Bronchial epithelial cell (primary cell): ENCODE data around the gene LAMB4. TPM values are rescaled to one million over a fixed set of nuclear protein-coding genes. Genes with fewer than 3 reads are reported as not detected.
A peak's percentile ranks its signal among the peaks of the same experiment; 100 is the strongest.

ENCODE experiments used
- DNase-seq: peaks from one replicate; pipeline ENCODE4 v3.0.0-alpha.2; 2010; ENCODE audit warnings: low read depth
- FAIRE-seq: peaks from 2 replicates; lab custom pipeline; 2011; peaks lifted over from hg19 to GRCh38; lab: Jason Lieb, UNC
- H3K27me3 ChIP-seq: 2 replicates; pipeline ENCODE4 v1.5.1; 2011; ENCODE audit warnings: low read length; ENCODE audit not compliant: control insufficient read depth, insufficient read depth
- H3K36me3 ChIP-seq: 2 replicates; pipeline ENCODE4 v1.5.1; 2011; ENCODE audit warnings: low read length; ENCODE audit not compliant: control insufficient read depth, insufficient read depth
- H3K4me3 ChIP-seq: 2 replicates; pipeline ENCODE4 v1.5.1; 2011; ENCODE audit warnings: mild to moderate bottlenecking, low read depth, low read length, control low read depth
- total RNA-seq: library from RNA; depleted of rRNA; stranded (reverse); fragments of >200 nt; gene quantifications from 2 replicates; pipeline ENCODE4 v1.2.1, GENCODE V29; 2014
- TF ChIP-seq, protein P1 (sequence below): IDR thresholded peaks from 2 replicates; pipeline ENCODE4 v1.5.1; 2011; ENCODE audit warnings: mild to moderate bottlenecking, moderate library complexity, low read length, control low read depth, inconsistent platforms; ENCODE audit not compliant: insufficient read depth, severe bottlenecking

LAMB4 gene
- total RNA-seq, 1 donor from 2014 or later: under 0.01 TPM

DNA sequence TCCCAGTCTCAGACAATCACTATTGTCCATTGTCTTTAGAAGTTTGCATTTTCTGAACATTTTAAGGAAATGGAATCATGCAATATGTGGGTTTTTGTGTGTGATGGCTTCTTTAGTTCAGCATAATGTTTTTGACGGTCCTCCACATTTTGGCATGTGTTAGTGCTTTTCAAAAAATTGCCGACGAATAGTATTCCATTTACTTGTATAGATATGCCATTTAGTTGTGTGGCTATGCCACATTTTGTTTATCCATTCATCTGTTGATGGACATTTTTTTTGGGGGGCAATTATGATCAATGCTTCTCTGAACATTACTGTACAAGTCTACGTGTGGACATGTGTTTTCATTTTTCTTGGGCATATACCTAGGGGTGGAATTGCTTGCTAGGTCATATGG lies 12.0 kb upstream of the LAMB4 start:
- FAIRE-seq (no peak), DNase-seq (no peak)
- TF ChIP-seq, protein P1, sequence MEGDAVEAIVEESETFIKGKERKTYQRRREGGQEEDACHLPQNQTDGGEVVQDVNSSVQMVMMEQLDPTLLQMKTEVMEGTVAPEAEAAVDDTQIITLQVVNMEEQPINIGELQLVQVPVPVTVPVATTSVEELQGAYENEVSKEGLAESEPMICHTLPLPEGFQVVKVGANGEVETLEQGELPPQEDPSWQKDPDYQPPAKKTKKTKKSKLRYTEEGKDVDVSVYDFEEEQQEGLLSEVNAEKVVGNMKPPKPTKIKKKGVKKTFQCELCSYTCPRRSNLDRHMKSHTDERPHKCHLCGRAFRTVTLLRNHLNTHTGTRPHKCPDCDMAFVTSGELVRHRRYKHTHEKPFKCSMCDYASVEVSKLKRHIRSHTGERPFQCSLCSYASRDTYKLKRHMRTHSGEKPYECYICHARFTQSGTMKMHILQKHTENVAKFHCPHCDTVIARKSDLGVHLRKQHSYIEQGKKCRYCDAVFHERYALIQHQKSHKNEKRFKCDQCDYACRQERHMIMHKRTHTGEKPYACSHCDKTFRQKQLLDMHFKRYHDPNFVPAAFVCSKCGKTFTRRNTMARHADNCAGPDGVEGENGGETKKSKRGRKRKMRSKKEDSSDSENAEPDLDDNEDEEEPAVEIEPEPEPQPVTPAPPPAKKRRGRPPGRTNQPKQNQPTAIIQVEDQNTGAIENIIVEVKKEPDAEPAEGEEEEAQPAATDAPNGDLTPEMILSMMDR: no peak
- H3K4me3 ChIP-seq: no peak overlapping the region
- H3K27me3 ChIP-seq: no peaks in the 10 kb centered on the region
- no peaks in the 10 kb centered on the region for H3K36me3 ChIP-seq

DNA sequence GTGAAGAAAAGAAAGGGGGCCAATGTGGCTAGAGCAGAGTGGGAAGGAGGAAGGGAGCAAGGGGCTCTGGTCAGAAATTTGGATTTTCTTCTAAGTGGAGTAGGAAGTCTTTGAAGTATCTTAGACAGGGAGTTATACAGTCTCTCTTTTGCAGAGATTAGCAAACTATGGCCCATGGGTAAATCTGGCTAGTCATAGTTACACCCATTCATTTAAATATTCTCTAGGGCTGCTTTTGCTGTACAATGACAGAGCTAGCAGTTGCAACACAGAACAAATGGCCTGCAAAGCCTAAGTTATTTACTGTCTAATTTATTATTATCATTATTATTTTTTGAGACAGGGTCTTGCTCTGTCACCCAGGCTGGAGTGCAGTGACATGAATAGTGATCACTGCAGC lies 10.5 kb upstream of the LAMB4 start:
- TF ChIP-seq, protein P1: no peak
- H3K36me3 ChIP-seq: no peaks in the 10 kb centered on the region
- FAIRE-seq (no peak), DNase-seq (peak; percentile 30)
- H3K4me3 ChIP-seq: no peak overlapping the region
- H3K27me3 ChIP-seq: no peaks in the 10 kb centered on the region

DNA sequence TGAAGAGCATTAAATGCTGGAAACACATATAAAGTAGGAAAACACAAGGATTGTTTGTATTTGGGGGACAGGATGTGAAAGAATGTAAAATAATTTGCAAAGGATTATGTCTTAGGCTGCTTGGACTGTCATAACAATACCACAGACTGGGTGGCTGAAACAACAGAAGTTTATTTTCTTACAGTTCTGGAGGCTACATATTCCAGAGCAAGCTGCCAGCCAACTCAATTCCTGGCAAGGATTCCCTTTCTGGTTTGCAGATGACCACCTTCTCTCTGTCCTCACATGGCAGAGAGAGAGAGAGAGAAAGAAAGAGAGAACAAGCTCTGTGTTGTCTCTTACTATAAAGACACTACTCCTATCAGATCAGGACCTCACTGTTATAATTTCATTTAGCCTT lies 8.8 kb upstream of the LAMB4 start:
- no peak overlapping the region for H3K4me3 ChIP-seq
- FAIRE-seq (no peak), DNase-seq (no peak)
- no peaks in the 10 kb centered on the region for H3K27me3 ChIP-seq
- TF ChIP-seq, protein P1: no peak
- no peaks in the 10 kb centered on the region for H3K36me3 ChIP-seq

DNA sequence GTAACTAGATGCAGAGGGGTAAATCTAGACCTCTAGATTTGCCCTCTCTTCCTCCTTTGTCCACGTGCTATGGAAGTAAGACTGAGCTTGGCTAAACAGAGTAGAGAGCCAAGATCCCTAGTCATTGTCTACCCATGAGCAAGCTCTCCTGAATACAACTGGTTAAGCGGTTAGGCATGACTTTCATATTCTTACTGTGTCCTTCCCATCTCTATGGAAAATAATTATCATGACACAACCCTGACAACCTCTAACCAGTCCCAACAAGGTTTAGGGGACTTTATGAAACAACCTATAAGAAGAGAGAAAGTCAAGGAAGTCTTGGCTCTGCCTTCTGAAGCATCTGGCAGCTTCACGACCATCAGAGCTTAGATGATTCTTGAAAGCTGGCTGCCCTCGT lies 7.8 kb upstream of the LAMB4 start:
- no peak for DNase-seq
- H3K27me3 ChIP-seq: no peaks in the 10 kb centered on the region
- H3K4me3 ChIP-seq: no peak overlapping the region
- TF ChIP-seq, protein P1: no peak
- FAIRE-seq: no peak
- H3K36me3 ChIP-seq: no peaks in the 10 kb centered on the region

DNA sequence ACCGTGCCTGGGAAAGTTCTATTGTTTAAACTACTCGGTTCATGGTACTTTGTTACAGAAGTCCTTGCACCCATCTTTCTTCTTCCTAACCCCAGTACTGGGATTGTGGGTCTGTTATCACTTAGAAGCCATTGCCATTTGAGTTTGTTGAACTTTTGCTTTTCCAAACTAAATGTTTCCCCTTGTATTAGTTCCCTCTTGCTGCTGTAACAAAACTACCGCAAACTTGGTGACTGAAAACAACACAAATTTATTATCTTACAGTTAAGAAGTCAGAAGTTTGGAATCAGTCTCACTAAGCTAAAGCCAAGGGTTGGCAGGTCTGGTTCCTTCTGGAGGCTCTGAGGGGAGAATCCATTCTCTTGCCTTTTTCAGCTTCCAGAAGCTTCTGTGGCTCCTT lies 6.9 kb upstream of the LAMB4 start:
- Histone ChIP-seq H3K36me3 (no peaks in the 10 kb centered on the region), H3K27me3 (no peaks in the 10 kb centered on the region), H3K4me3 (no peak overlapping the region)
- FAIRE-seq: no peak
- no peak for DNase-seq
- TF ChIP-seq, protein P1: no peak

DNA sequence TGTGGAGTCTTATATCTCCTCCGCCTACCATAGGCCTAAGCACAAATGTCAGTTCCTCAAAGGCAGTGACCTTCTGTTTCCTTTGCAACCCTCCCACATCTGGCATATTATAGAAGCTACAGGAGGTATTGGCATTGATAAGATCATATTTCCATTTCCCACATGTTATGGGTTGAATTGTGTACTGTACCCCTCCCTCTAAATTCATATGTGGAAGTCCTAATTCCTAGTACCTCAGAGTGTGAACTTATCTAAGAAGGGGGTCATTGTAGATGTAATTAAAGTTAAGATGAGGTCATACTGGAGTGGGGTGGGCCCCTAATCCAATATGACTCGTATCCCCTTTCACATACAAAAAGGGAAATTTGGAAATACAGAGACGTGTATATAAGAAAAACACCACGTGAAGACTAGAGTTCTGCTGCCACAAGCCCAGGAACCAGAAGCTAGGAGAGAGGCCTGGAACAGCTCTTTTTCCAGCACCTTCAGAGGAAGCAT lies 6.1 kb upstream of the LAMB4 start:
- FAIRE-seq (no peak), DNase-seq (no peak)
- Histone ChIP-seq H3K4me3 (no peak overlapping the region), H3K36me3 (no peaks in the 10 kb centered on the region), H3K27me3 (no peaks in the 10 kb centered on the region)
- TF ChIP-seq, protein P1: no peak
